ENCODE data around the gene ALLC.

DNA sequence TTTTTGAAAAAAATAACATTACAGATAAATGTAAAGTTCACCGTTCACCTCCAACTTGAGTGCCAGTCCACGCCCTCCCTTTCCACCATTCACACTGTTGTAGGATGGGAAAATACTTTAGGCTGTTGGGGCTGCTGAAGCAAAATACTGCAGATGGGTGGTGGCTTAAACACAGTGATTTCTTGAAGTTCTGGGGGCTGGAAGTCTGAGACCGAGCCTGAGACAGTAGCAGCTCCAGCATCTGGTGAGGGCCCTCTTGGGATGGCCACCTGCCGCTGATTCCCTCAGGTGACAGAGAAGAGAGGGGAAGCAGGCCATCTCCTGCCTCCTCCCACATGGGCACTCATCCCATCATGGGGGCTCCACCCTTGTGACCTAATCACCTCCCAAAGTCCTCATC, 17.7 kb downstream of the ALLC start:
- TF ChIP-seq, protein P1, sequence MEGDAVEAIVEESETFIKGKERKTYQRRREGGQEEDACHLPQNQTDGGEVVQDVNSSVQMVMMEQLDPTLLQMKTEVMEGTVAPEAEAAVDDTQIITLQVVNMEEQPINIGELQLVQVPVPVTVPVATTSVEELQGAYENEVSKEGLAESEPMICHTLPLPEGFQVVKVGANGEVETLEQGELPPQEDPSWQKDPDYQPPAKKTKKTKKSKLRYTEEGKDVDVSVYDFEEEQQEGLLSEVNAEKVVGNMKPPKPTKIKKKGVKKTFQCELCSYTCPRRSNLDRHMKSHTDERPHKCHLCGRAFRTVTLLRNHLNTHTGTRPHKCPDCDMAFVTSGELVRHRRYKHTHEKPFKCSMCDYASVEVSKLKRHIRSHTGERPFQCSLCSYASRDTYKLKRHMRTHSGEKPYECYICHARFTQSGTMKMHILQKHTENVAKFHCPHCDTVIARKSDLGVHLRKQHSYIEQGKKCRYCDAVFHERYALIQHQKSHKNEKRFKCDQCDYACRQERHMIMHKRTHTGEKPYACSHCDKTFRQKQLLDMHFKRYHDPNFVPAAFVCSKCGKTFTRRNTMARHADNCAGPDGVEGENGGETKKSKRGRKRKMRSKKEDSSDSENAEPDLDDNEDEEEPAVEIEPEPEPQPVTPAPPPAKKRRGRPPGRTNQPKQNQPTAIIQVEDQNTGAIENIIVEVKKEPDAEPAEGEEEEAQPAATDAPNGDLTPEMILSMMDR (conservative IDR thresholded peaks at IDR 0.05; ENCODE audit: low read depth, low read length) = no peak
- TF ChIP-seq EZH2phosphoT487 (IDR thresholded peaks at IDR 0.05; ENCODE audit: borderline replicate concordance, low read length) (no peak), EZH2 (IDR thresholded peaks at IDR 0.05; ENCODE audit: low read length, unreplicated experiment) (no peak)

All from PC-3 (cell line).